Pancreas (tissue), 10 donors: ENCODE measurements around the gene GAD1. TPM values are rescaled to one million over a fixed set of nuclear protein-coding genes. Genes with fewer than 3 reads are reported as not detected.

Source experiments
- ATAC-seq, 4 donors: fragments of 200-7000 bp; cut with Tn5 transposase; one replicate each; pipeline versions ENCODE4 v1.8.0 to v1.9.1; 2020; ENCODE audit warnings: mild to moderate bottlenecking in 4 of 4, moderate library complexity in 4 of 4
- DNase-seq, 6 donors: peaks; one replicate each; pipeline ENCODE4 v3.0.0-alpha.2; 2020
- FAIRE-seq: peaks from 2 replicates; lab custom pipeline; 2012; peaks lifted over from hg19 to GRCh38; lab: Jason Lieb, UNC
- H3K27ac ChIP-seq, 4 donors: fragments of 200-600 bp; sonication (generic); 1 replicate in 3 of 4; 2 replicates in 1 of 4; pipeline versions ENCODE4 v1.5.0 to v1.8.0; 2020
- H3K27me3 ChIP-seq, 4 donors: fragments of 200-600 bp; one replicate each; pipeline ENCODE4 v1.8.0; 2021
- H3K36me3 ChIP-seq, 3 donors: fragments of 200-600 bp; sonication (generic) in 1 of 3; one replicate each; pipeline versions ENCODE4 v1.5.0 to v1.8.0; 2020 to 2021
- H3K4me1 ChIP-seq, 3 donors: fragments of 200-600 bp; one replicate each; pipeline ENCODE4 v1.8.0; 2021
- H3K4me3 ChIP-seq, 4 donors: fragments of 200-600 bp; sonication (generic) in 2 of 4; one replicate each; pipeline versions ENCODE4 v1.5.0 to v1.8.0; 2020 to 2021
- H3K9me3 ChIP-seq, 4 donors: fragments of 200-600 bp; one replicate each; pipeline ENCODE4 v1.8.0; 2021
- WGBS, 2 donors: extraction: QIAGEN DNeasy Blood & Tissue Kit; methylation state at CpG; one replicate each; pipeline ENCODE4 v1.1.7; 2013; 5-methylcytosine and 5-hydroxymethylcytosine counted together
- intact Hi-C, 3 donors: fragments of 100-400 bp; cut with DNase I; formaldehyde crosslinking; loops; one replicate each; pipeline versions ENCODE4 v1.11.1 to v1.14.2; 2022
- polyA plus RNA-seq, 2 donors: library from polyadenylated mRNA; stranded (reverse); fragments of 200-250 nt; gene quantifications; one replicate each; pipeline ENCODE4 v1.2.3, GENCODE V29; 2013
- total RNA-seq, 6 donors: library from RNA; stranded (reverse); fragmentation: NEBNext Ultra II Directional in 4 of 6; extraction: Animal tissue kit (Norgen Biotek cat#: 25700) in 4 of 6; gene quantifications; one replicate each; pipeline versions ENCODE4 v1.2.1 to v1.2.4, GENCODE V29; 2021 to 2023
- TF ChIP-seq, protein P1 (sequence below), 4 donors: fragments of 200-600 bp; sonication (generic) in 3 of 4; IDR thresholded peaks; one replicate each; pipeline versions ENCODE4 v1.5.0 to v1.8.0; 2021; ENCODE audit warnings: antibody characterized with exemption in 4 of 4
- donor health status: healthy with polysubstance abuse.
- donor health status: DM: no; HTN: no; CAD: no; lungs with moderate emphysema.
- donor health status: DM: no; HTN: no; CAD: no.
- donor health status: control.
- donor health status: control.
- donor health status: Bipolar disorder and iron deficiency.
- donor health status: DM: yes; HTN: yes; CAD: no.
- donor health status: DM: no; HTN: no; CAD: no.
- donor health status: DM: no; HTN: no; CAD: no.
- donor health status: DM: yes; HTN: yes; CAD: no.

GAD1 gene
- total and polyA plus RNA-seq, 8 donors: 0.17 to 1.0 (median 0.35) TPM

DNA sequence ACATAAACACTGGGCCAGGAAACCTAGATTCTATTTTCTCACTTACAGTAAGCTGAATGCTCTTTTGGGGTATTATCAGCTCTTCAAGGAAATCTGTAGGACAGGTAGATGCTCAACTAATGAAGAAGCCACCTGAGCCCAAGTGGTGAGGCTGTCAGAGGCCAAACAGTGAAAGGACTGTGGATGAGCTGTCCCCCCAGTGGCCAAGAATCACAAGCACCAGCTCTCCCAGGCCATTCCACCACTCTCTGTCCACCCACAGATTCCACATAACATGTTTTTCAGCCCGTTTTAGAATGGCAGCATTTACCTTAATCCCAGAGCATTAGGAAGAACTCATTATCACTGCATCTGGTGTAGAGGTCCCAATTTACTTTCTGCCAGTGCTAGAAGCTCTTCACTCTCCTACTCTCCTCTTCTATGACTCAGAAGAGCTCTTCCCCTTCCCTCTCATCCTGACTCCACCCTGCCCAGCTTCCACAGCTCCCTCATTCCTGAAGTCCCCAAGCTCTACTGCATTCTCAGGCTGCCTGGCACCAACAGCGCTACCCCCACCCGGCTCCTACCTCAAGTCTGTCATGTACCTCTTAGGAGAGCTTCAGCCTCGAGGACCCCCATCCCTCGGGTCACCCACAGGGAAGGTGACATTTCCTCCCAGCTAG is 68.6 kb downstream of the GAD1 start:
- TF ChIP-seq, protein P1, sequence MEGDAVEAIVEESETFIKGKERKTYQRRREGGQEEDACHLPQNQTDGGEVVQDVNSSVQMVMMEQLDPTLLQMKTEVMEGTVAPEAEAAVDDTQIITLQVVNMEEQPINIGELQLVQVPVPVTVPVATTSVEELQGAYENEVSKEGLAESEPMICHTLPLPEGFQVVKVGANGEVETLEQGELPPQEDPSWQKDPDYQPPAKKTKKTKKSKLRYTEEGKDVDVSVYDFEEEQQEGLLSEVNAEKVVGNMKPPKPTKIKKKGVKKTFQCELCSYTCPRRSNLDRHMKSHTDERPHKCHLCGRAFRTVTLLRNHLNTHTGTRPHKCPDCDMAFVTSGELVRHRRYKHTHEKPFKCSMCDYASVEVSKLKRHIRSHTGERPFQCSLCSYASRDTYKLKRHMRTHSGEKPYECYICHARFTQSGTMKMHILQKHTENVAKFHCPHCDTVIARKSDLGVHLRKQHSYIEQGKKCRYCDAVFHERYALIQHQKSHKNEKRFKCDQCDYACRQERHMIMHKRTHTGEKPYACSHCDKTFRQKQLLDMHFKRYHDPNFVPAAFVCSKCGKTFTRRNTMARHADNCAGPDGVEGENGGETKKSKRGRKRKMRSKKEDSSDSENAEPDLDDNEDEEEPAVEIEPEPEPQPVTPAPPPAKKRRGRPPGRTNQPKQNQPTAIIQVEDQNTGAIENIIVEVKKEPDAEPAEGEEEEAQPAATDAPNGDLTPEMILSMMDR (IDR thresholded peaks at IDR 0.05): no peak
- no peak for DNase-seq
- Histone ChIP-seq H3K4me1 (no peaks in the 10 kb centered on the region), H3K27ac (no peak overlapping the region), H3K9me3 (no peaks in the 10 kb centered on the region), H3K4me3 (no peak overlapping the region), H3K36me3 (no peaks in the 10 kb centered on the region), H3K27me3 (no peaks in the 10 kb centered on the region)
- WGBS, 2 donors: 76 to 86% methylated on average over 5 of the region's 5 CpGs
- intact Hi-C loops: no loop called here
- FAIRE-seq: no peak
- no peak for ATAC-seq

DNA sequence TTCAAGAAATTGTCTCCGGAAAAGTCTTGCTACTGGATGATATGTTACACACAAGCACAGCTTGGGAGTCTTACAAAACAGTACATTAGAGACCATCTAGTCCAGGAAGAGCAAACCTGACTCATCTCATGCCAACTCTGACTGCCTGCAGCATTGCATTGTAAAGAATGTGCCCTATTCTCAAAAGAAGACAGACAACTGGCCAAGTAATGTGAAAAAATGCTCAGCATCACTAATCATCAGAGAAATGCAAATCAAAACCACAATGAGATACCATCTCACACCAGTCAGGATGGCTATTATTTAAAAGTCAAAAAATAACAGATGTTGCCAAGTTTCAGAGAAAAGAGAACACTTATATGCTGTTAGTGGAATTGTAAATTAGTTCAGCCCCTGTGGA is 69.7 kb downstream of the GAD1 start:
- no peak for FAIRE-seq
- no peaks in the 10 kb centered on the region for H3K9me3 ChIP-seq
- intact Hi-C loops: no loop called here
- no peak for DNase-seq
- H3K27ac ChIP-seq: no peak overlapping the region
- TF ChIP-seq, protein P1 (IDR thresholded peaks at IDR 0.05): no peak
- no peak overlapping the region for H3K4me3 ChIP-seq
- ATAC-seq: no peak
- H3K36me3 ChIP-seq: no peaks in the 10 kb centered on the region
- no peaks in the 10 kb centered on the region for H3K27me3 ChIP-seq
- 81 to 93% methylated on average over 1 of the region's 1 CpG for WGBS, 2 donors
- no peaks in the 10 kb centered on the region for H3K4me1 ChIP-seq

DNA sequence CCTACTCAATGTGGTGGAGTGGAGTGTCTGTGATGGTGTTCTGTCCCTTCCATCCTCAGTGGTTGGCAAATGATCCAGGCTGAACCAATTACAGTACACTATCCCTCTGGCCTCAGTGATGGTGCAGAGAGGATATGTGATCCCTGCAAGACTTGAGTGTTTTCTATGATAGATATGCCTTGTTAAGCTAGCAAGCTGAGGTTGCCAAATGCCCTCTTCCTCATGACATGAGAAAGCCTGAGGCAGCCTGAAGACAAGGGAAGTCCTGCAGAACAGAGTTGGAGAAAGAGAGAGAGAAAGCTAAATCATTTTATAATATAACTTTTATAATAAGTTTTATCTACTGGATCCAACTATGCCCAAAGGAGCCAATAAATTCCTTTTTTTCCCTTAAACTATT is 70.8 kb downstream of the GAD1 start:
- DNase-seq (no peak), ATAC-seq (no peak), FAIRE-seq (no peak)
- Histone ChIP-seq H3K4me1 (no peaks in the 10 kb centered on the region), H3K27ac (no peak overlapping the region), H3K9me3 (no peaks in the 10 kb centered on the region), H3K36me3 (no peaks in the 10 kb centered on the region), H3K27me3 (no peaks in the 10 kb centered on the region), H3K4me3 (no peak overlapping the region)
- intact Hi-C loops: no loop called here
- TF ChIP-seq, protein P1 (IDR thresholded peaks at IDR 0.05): no peak

GRCh38 chr2:170887896-170888295 is 71.2 kb downstream of the GAD1 start:
- TF ChIP-seq, protein P1 (IDR thresholded peaks at IDR 0.05): no peak
- no peak overlapping the region for H3K27ac ChIP-seq
- H3K4me1 ChIP-seq: no peaks in the 10 kb centered on the region
- 84 to 85% methylated on average over 3 of the region's 3 CpGs for WGBS, 2 donors
- DNase-seq (no peak), FAIRE-seq (no peak), ATAC-seq (no peak)
- no peak overlapping the region for H3K4me3 ChIP-seq
- no peaks in the 10 kb centered on the region for H3K27me3 ChIP-seq
- H3K9me3 ChIP-seq: no peaks in the 10 kb centered on the region
- intact Hi-C loops: no loop called here
- no peaks in the 10 kb centered on the region for H3K36me3 ChIP-seq

- Histone ChIP-seq H3K4me3 (no peak overlapping the region), H3K36me3 (no peaks in the 10 kb centered on the region), H3K27ac (no peak overlapping the region), H3K27me3 (no peaks in the 10 kb centered on the region), H3K4me1 (no peaks in the 10 kb centered on the region), H3K9me3 (no peaks in the 10 kb centered on the region)
- TF ChIP-seq, protein P1 (IDR thresholded peaks at IDR 0.05): no peak
- 88 to 92% methylated on average over 4 of the region's 4 CpGs for WGBS, 2 donors
- no peak for FAIRE-seq
- ATAC-seq: no peak
- DNase-seq: no peak
- intact Hi-C loops: no loop called here
Measured at GRCh38 chr2:170891893-170892292, 75.2 kb downstream of the GAD1 start.
